ENCODE results near the gene SLC19A1. TPM values are rescaled to one million over a fixed set of nuclear protein-coding genes. Genes with fewer than 3 reads are reported as not detected.
A peak's percentile ranks its signal among the peaks of the same experiment; 100 is the strongest.

SLC19A1 gene
- total and polyA plus RNA-seq, 7 donors: 1.4 to 3.8 (median 2.3) TPM

GRCh38 chr21:45550522-45551210, 8.4 kb upstream of the SLC19A1 start:
- WGBS, 3 donors: 41 to 47% (median 42%) methylated on average over 15 to 17 of the region's 17 CpGs
- Histone ChIP-seq H3K36me3 (ENCODE audit: insufficient read depth in 1 of 2, low read depth in 1 of 2) (no peaks in the 10 kb centered on the region), H3K4me3 (no peak overlapping the region), H3K27ac (no peak overlapping the region), H3K4me1 (peaks cover 1% of the 10 kb centered on the region), H3K27me3 (ENCODE audit: insufficient read depth in 3 of 3, low read length in 2 of 3) (peaks cover 0 to 21% (median 9%) of the 10 kb centered on the region in 3 donors), H3K9me3 (no peaks in the 10 kb centered on the region)
- intact Hi-C loops (cut with DNase I): no loop called here
- ATAC-seq (no peak), DNase-seq (peak in 1 of 2 donors; percentile 54)
- no peak for TF ChIP-seq CTCF (IDR thresholded peaks at IDR 0.05)

GRCh38 chr21:45549626-45550463, 7.6 kb upstream of the SLC19A1 start:
- H3K4me3 ChIP-seq: no peak overlapping the region
- H3K4me1 ChIP-seq: no peaks in the 10 kb centered on the region
- H3K36me3 ChIP-seq (ENCODE audit: insufficient read depth in 1 of 2, low read depth in 1 of 2): no peaks in the 10 kb centered on the region
- intact Hi-C loops (cut with DNase I): no loop called here
- peak in 1 of 2 donors; percentile 45 for DNase-seq
- WGBS, 3 donors: 52 to 62% (median 55%) methylated on average over 14 to 15 of the region's 15 CpGs
- no peak overlapping the region for H3K27ac ChIP-seq
- no peak for ATAC-seq
- H3K9me3 ChIP-seq: no peaks in the 10 kb centered on the region
- no peak for TF ChIP-seq CTCF (IDR thresholded peaks at IDR 0.05)
- peaks cover 0 to 21% (median 9%) of the 10 kb centered on the region in 3 donors for H3K27me3 ChIP-seq (ENCODE audit: insufficient read depth in 3 of 3, low read length in 2 of 3)

DNA sequence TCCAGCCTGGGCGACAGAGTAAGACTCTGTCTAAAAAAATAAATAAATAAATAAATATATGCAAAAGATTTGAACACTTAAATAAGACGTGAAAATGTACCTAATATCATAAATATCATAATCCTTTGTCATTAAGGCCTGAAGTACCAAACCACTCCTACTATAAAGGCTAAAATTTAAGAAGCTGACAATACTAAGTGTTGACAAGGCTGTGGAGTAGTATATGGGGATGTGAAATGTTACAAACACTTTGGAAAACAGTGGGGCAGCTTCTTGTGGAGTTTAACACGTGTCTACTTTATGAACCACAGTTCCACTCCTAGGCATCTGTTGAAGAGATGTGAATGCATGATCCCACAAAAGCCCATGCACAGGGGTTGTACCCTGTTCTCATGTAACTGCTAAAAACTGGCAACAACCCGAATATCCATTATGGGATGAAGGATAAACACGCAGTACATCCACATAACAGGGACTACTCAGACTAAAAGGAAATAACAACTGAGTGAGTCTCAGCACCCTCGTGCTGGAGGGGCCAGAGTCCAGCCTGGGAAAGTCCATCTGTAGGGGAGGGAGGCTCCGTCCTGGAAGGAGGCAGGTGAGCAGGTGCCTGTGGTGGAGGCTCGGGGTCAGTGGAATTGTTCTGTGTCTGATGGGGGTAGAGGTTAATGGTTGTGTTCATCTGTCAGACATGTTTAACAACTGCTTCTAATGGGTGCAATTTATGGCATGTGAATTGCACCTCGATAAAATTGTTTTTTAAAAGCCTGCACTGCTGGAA, 6.7 kb upstream of the SLC19A1 start:
- WGBS, 3 donors: 74 to 77% (median 75%) methylated on average over 9 of the region's 9 CpGs

GRCh38 chr21:45547545-45547900, 5.3 kb upstream of the SLC19A1 start:
- DNase-seq: no peak
- Histone ChIP-seq H3K4me1 (no peaks in the 10 kb centered on the region), H3K4me3 (no peak overlapping the region), H3K9me3 (no peaks in the 10 kb centered on the region), H3K27me3 (ENCODE audit: insufficient read depth in 3 of 3, low read length in 2 of 3) (peaks cover 0 to 18% (median 7%) of the 10 kb centered on the region in 3 donors), H3K36me3 (ENCODE audit: insufficient read depth in 1 of 2, low read depth in 1 of 2) (no peaks in the 10 kb centered on the region), H3K27ac (no peak overlapping the region)
- ATAC-seq: no peak
- intact Hi-C loops (cut with DNase I): no loop called here
- WGBS, 3 donors: 67 to 85% (median 85%) methylated on average over 3 of the region's 3 CpGs
- TF ChIP-seq CTCF (IDR thresholded peaks at IDR 0.05): no peak

More for the DNA sequence above, 6.7 kb upstream of the SLC19A1 start:
- Histone ChIP-seq H3K27ac (no peak overlapping the region), H3K4me3 (no peak overlapping the region), H3K4me1 (no peaks in the 10 kb centered on the region), H3K9me3 (no peaks in the 10 kb centered on the region), H3K27me3 (ENCODE audit: insufficient read depth in 3 of 3, low read length in 2 of 3) (peaks cover 0 to 21% (median 9%) of the 10 kb centered on the region in 3 donors), H3K36me3 (ENCODE audit: insufficient read depth in 1 of 2, low read depth in 1 of 2) (no peaks in the 10 kb centered on the region)
- ATAC-seq (no peak), DNase-seq (peak in 1 of 2 donors; percentile 19)
- no peak for TF ChIP-seq CTCF (IDR thresholded peaks at IDR 0.05)
- intact Hi-C loops (cut with DNase I): no loop called here
